OCI-LY3 (cell line): Measurements from ENCODE around the gene BLM.
"Not testable (repeated sequence)": the region's sequence is repeated elsewhere in the genome, so short reads cannot be mapped to it uniquely, and the experiment has no call there.

ENCODE experiments used
- EZH2phosphoT487 ChIP-seq: fragments of 200-600 bp; shearing (Covaris generic); IDR thresholded peaks from 2 replicates; pipeline ENCODE4 v1.6.1; 2018; ENCODE audit warnings: antibody characterized with exemption, mixed run types, low read depth
- TF ChIP-seq, protein P1 (sequence below): fragments of 200-600, 300-600 bp; sonication (generic); IDR thresholded peaks from 2 replicates; pipeline ENCODE4 v1.5.1; 2014; ENCODE audit warnings: antibody characterized with exemption, low read length, low read depth

DNA sequence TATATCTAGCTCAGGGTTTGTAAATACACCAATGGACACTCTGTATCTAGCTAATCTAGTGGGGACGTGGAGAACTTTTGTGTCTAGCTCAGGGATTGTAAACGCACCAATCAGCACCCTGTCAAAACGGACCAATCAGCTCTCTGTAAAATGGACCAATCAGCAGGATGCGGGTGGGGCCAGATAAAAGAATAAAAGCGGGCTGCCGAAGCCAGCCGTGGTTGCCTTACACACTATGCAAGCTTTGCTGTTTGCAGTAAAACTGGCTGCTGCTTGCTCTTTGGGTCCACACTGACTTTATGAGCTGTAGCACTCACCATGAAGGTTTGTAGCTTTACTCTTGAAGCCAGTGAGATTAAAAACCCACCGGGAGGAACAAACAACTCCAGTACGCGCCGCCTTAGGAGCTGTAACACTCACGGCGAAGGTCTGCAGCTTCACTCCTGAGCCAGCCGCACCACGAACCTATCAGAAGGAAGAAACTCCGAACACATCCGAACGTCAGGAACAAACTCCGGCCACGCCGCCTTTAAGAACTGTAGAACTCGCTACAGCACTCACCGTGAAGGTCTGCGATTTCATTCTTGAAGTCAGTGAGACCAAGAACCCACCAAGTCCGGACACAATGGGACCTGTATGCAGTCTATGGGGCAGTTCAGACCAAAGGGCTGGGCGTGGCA, 109.2 kb downstream of the BLM start:
- TF ChIP-seq, protein P1, sequence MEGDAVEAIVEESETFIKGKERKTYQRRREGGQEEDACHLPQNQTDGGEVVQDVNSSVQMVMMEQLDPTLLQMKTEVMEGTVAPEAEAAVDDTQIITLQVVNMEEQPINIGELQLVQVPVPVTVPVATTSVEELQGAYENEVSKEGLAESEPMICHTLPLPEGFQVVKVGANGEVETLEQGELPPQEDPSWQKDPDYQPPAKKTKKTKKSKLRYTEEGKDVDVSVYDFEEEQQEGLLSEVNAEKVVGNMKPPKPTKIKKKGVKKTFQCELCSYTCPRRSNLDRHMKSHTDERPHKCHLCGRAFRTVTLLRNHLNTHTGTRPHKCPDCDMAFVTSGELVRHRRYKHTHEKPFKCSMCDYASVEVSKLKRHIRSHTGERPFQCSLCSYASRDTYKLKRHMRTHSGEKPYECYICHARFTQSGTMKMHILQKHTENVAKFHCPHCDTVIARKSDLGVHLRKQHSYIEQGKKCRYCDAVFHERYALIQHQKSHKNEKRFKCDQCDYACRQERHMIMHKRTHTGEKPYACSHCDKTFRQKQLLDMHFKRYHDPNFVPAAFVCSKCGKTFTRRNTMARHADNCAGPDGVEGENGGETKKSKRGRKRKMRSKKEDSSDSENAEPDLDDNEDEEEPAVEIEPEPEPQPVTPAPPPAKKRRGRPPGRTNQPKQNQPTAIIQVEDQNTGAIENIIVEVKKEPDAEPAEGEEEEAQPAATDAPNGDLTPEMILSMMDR = not testable (repeated sequence)
- TF ChIP-seq EZH2phosphoT487 = not testable (repeated sequence)
